Activated naive CD4-positive, alpha-beta T cell treated with anti-CD3 and anti-CD28 coated beads, Interleukin-2, amount 10 ng/mL, durations not matched to agents 7 days and 5 days (primary cell): ENCODE measurements around the gene BTN2A1.
"Not testable (repeated sequence)": the region's sequence is repeated elsewhere in the genome, so short reads cannot be mapped to it uniquely, and the experiment has no call there.

Experiments
- CTCF ChIA-PET: fragments of 350-600 bp; sonication (Branson Sonifier 250); formaldehyde crosslinking; loops from one replicate; lab custom pipeline; 2021; ENCODE audit warnings: antibody characterized with exemption; lab: Charles Lee
- DNase-seq: peaks from one replicate; pipeline ENCODE4 v3.0.0-alpha.2; 2020
- H3K27ac Mint-ChIP-seq: one replicate; pipeline ENCODE4 v1.8.0; 2021; ENCODE audit warnings: mild to moderate bottlenecking, moderate library complexity, mixed read lengths
- H3K27me3 Mint-ChIP-seq: one replicate; pipeline ENCODE4 v1.8.0; 2021; ENCODE audit warnings: mild to moderate bottlenecking, mixed read lengths
- H3K36me3 Mint-ChIP-seq: one replicate; pipeline ENCODE4 v1.8.0; 2021; ENCODE audit warnings: mixed read lengths
- H3K4me1 Mint-ChIP-seq: one replicate; pipeline ENCODE4 v1.8.0; 2021; ENCODE audit warnings: mixed read lengths
- H3K4me3 Mint-ChIP-seq: one replicate; pipeline ENCODE4 v1.8.0; 2021; ENCODE audit warnings: mild to moderate bottlenecking, moderate library complexity, mixed read lengths
- H3K9me3 Mint-ChIP-seq: one replicate; pipeline ENCODE4 v1.8.0; 2021; ENCODE audit warnings: mixed read lengths

The BTN2A1 gene

DNA sequence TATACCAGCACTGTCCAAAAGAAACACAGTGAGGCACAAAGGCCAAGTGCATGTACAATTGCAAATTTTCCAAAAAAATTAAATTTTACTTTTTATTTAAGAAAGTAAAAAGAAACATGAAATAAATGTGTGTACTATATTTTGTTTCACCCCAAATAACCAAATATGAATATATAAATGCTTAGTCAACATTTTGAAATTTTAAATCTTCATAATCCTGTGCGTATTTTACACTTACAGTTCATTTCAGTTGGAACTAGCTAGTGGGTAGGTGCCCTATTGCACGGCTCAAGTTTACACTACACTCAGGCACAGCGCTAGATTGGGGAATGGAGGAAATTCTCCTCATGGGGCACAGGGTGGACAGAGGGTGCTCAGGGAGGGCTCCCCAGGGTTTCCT lies 35.4 kb upstream of the BTN2A1 start:
- Mint-ChIP-seq H3K27ac (no peak overlapping the region), H3K4me3 (no peak overlapping the region)

DNA sequence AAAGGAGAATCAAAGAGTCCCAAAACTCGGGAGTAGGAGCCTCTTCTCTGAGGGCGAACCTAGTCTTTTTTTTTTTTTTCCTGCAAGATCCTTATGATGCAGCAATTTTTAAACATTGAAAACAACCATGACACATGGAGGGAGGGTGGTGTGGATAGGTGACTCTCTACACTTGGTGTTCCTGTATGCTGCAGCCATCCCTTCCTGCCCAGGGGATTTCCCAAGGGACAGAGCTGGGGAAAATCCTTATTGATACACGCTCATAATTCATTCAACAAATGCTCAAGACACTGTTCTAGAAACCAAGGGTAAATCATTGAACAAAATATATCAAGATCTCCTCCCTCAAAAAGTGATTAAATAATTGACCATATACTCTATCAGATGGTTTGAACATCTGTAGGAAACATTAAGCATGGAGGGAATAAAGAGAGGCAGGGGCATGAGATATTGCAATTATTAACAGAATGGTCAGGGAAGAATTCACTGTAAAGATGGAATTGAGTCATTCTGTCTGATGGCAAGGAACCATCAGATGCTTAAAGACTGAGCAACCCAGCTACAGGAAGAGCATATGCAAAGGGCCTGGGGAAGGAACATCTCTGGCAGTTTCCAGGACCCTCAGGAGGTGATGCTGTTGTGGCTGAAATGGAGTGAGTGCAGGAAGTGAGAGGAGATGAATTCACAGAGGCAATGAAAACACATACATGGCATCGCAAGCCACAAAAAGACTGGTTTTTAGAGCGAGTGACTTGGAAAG lies 30.9 kb upstream of the BTN2A1 start:
- no peak for DNase-seq
- CTCF ChIA-PET, result interaction anchor here (1.4 kb wide), 1 partner anchor 12 kb away, joined by 6 read pairs; no protein-coding TSS in a partner anchor
- Mint-ChIP-seq H3K36me3 (no peaks in the 10 kb centered on the region), H3K4me1 (peaks cover 5% of the 10 kb centered on the region), H3K27ac (no peak overlapping the region), H3K27me3 (peaks cover 6% of the 10 kb centered on the region), H3K9me3 (no peaks in the 10 kb centered on the region), H3K4me3 (no peak overlapping the region)

More for the DNA sequence above, 35.4 kb upstream of the BTN2A1 start:
- H3K27me3 Mint-ChIP-seq, result peaks cover 6% of the 10 kb centered on the region
- H3K9me3 Mint-ChIP-seq, result peaks cover 18% of the 10 kb centered on the region
- H3K4me1 Mint-ChIP-seq, result peaks cover 6% of the 10 kb centered on the region
- DNase-seq, result no peak
- H3K36me3 Mint-ChIP-seq, result peaks cover 9% of the 10 kb centered on the region
- CTCF ChIA-PET, result no interaction called here

DNA sequence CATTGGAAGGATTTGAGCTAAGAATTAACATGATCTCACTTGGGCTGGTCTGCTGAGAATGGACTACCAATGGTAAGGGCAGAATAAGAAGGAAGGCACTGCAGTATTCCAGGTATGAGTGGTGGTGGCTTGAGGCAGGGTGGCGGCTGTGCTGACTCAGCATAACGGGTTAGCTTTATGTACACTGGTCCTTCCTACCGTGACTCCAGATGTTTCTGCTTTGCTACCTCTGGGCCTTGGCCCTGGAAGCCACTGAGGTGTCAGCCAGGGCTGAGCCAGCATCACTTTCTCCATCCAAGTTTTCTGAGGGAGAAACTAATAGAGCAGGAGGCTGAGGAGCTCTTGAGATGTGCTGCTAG lies 30.3 kb upstream of the BTN2A1 start:
- Mint-ChIP-seq H3K27me3 (peaks cover 6% of the 10 kb centered on the region), H3K9me3 (no peaks in the 10 kb centered on the region), H3K4me1 (peaks cover 2% of the 10 kb centered on the region), H3K36me3 (no peaks in the 10 kb centered on the region), H3K4me3 (no peak overlapping the region), H3K27ac (no peak overlapping the region)
- CTCF ChIA-PET, result interaction anchor here (1.4 kb wide), 1 partner anchor 13 kb away, joined by 6 read pairs; no protein-coding TSS in a partner anchor
- no peak for DNase-seq

DNA sequence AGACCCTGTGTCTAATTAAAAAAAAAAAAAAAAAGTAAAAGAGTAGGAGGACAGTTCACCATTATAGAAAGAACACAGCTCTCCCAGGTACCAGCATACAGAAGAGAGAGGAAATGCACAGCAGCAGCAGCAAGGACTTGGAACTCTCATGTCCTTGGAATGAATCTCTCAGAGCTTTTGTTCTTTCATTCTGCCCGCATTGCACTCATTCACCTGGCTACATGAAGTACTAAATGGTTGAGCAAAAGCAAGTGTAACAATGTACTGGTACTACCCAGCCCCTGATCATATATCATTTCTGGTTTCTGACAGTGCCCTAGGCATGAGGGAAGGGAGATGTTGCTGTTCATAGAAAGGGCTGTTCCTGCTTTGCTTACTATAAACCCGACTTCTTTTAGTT lies 29.5 kb upstream of the BTN2A1 start:
- no peak overlapping the region for H3K27ac Mint-ChIP-seq
- no peak overlapping the region for H3K4me3 Mint-ChIP-seq
- no peak for DNase-seq
- CTCF ChIA-PET, result no interaction called here
- peaks cover 6% of the 10 kb centered on the region for H3K27me3 Mint-ChIP-seq
- no peaks in the 10 kb centered on the region for H3K9me3 Mint-ChIP-seq
- H3K4me1 Mint-ChIP-seq, result no peaks in the 10 kb centered on the region
- H3K36me3 Mint-ChIP-seq, result no peaks in the 10 kb centered on the region

DNA sequence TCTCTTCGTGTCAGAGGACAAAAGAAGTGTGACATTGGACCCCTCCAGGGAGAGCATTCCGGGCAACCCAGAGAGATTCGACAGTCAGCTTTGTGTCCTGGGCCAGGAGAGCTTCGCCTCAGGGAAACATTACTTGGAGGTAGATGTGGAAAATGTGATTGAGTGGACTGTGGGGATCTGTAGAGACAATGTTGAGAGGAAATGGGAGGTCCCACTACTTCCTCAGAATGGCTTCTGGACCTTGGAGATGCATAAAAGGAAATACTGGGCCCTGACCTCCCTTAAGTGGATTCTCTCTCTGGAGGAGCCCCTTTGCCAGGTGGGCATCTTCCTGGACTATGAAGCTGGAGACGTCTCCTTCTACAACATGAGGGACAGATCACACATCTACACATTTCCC lies 27.0 kb upstream of the BTN2A1 start:
- no peak for DNase-seq
- Mint-ChIP-seq H3K36me3 (peaks cover 6% of the 10 kb centered on the region), H3K4me1 (no peaks in the 10 kb centered on the region), H3K27ac (no peak overlapping the region), H3K4me3 (no peak overlapping the region), H3K27me3 (peaks cover 6% of the 10 kb centered on the region), H3K9me3 (peaks cover 13% of the 10 kb centered on the region)
- CTCF ChIA-PET, result no interaction called here

DNA sequence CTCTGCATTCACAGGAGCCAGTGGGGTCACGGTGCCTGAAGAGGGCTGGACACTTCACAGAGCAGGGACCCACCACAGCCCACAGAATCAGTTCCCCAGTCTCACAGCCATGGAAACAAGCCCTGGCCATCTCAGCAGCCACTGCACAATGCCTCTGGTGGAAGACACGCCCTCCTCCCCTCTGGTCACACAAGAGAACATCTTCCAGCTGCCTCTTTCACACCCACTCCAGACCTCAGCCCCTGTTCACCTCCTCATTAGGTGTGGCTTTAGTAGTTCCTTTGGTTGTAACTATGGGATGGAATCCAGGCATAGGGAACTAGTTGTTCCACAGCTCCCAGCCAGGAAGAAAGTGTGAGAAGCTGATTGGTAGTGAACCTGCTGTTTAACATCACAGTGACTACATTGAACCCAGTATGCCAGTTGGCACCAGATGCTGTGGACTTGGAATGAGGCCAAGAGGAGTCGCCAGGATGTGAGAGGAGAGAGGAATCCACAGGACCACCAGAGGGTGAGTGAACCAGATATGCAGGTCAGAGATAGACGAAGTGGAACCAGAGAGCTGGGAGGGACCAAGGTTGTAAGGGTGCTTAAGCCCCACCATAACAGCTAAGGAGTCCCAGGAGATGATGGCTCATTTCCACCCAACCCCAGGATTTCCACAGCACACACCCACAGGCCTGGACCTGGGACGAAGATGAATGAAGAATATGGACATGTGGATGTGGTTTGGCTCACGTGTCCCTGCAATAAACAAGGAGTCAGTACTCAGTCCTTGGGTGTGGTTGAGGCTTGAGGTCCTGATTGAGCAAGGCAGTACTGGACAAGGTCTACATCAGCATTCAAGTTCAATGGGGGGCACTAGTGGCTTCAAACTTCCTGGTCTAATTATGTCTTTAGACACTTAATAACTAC lies 26.2 kb upstream of the BTN2A1 start:
- no peak for DNase-seq
- CTCF ChIA-PET, result no interaction called here
- H3K27me3 Mint-ChIP-seq, result no peaks in the 10 kb centered on the region
- H3K36me3 Mint-ChIP-seq, result peaks cover 6% of the 10 kb centered on the region
- no peaks in the 10 kb centered on the region for H3K4me1 Mint-ChIP-seq
- H3K9me3 Mint-ChIP-seq, result peaks cover 13% of the 10 kb centered on the region
- H3K4me3 Mint-ChIP-seq, result no peak overlapping the region
- H3K27ac Mint-ChIP-seq, result no peak overlapping the region

DNA sequence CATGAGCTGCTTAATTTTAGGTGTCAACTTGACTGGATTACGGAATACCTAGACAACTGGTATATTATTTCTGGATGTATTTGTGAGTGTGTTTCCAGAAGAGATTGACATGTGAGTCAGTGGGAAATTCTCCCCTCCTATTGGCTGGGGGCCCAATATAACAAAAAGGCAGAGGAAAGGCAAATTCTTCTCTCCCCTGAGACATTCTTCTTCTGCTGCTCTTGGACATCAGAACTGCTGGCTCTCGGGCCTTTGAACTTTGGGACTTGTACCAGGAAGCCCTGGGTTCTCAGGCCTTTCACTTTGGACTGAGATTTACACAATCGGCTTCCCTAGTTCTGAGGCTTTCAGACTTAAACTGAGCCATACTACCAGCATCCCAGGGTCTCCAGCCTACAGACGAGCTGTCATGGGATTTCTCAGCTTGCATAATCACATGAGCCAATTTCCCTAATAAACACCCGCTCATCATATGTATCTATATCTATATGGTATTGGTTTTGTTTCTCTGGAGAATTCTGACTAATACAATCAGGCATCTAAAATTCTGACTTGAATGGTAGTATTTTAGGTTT lies 25.0 kb upstream of the BTN2A1 start:
- H3K36me3 Mint-ChIP-seq, result peaks cover 6% of the 10 kb centered on the region
- no peaks in the 10 kb centered on the region for H3K27me3 Mint-ChIP-seq
- no peak overlapping the region for H3K4me3 Mint-ChIP-seq
- peaks cover 13% of the 10 kb centered on the region for H3K9me3 Mint-ChIP-seq
- H3K4me1 Mint-ChIP-seq, result no peaks in the 10 kb centered on the region
- CTCF ChIA-PET, result no interaction called here
- DNase-seq, result no peak
- H3K27ac Mint-ChIP-seq, result no peak overlapping the region

DNA sequence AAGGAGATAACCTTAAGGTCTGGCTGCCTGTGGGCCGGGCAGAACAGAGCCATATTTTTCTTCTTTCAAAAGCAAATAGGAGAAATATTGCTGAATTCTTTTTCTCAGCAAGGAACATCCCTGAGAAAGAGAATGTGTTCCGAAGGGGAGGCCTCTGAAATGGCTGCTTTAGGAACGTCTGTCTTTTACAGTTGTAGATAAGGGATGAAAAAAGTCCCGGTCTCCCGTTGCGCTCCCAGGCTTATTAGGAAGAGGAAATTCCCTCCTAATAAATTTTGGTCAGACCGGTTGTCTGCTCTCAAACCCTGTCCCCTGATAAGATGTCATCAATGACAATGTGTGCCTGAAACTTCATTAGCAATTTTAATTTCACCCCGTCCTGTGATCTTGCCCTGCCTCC lies 24.1 kb upstream of the BTN2A1 start:
- H3K36me3 Mint-ChIP-seq, H3K4me3 Mint-ChIP-seq, DNase-seq, H3K27ac Mint-ChIP-seq, H3K4me1 Mint-ChIP-seq, H3K27me3 Mint-ChIP-seq, CTCF ChIA-PET: not testable (repeated sequence)
- H3K9me3 Mint-ChIP-seq, result peaks cover 13% of the 10 kb centered on the region

DNA sequence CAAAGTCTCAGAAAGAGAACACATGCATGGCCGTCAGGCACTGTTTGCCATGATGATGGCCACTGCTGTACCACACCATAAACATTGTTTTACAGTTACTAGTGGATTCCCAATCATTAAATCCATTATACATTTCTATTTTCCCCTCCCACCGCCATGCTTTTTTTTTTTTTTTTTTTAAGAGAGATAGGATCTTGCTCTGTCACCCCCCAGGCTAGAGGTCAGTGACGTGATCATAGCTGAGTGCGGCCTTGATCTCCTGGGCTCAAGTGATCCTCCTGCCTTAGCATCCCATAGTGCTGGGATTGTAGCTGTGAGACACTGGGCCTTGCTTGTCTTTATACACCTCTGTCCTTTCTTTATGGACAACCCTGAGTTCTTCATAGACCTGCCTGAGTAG lies 21.7 kb upstream of the BTN2A1 start:
- DNase-seq, result no peak
- H3K4me3 Mint-ChIP-seq, result no peak overlapping the region
- peaks cover 14% of the 10 kb centered on the region for H3K4me1 Mint-ChIP-seq
- H3K27me3 Mint-ChIP-seq, result no peaks in the 10 kb centered on the region
- peaks cover 13% of the 10 kb centered on the region for H3K9me3 Mint-ChIP-seq
- H3K36me3 Mint-ChIP-seq, result peaks cover 10% of the 10 kb centered on the region
- H3K27ac Mint-ChIP-seq, result no peak overlapping the region
- CTCF ChIA-PET, result interaction anchor here (0.8 kb wide), 1 partner anchor 16 kb away, joined by 3 read pairs; no protein-coding TSS in a partner anchor

DNA sequence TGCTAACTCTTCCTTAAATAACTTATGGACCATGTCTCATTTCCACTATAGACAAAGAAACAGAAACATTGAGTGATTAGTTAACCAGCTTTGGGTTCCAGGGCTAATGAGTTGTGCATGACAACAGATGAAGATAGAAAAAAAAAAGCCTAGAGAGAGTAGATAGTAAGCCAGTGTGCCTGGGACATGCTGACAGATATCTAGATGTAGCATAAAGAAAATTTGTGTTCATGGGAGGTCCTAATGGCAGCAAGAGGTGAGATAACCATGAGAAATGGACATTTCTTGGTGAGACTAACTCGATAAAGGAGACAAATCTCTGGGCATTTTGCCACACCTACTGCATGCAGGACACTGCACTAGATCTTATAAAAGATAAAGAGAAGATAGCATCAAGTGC lies 20.2 kb upstream of the BTN2A1 start:
- no peak overlapping the region for H3K27ac Mint-ChIP-seq
- peaks cover 23% of the 10 kb centered on the region for H3K4me1 Mint-ChIP-seq
- no peak for DNase-seq
- peaks cover 14% of the 10 kb centered on the region for H3K36me3 Mint-ChIP-seq
- H3K9me3 Mint-ChIP-seq, result peaks cover 13% of the 10 kb centered on the region
- CTCF ChIA-PET, result no interaction called here
- H3K4me3 Mint-ChIP-seq, result no peak overlapping the region
- no peaks in the 10 kb centered on the region for H3K27me3 Mint-ChIP-seq

DNA sequence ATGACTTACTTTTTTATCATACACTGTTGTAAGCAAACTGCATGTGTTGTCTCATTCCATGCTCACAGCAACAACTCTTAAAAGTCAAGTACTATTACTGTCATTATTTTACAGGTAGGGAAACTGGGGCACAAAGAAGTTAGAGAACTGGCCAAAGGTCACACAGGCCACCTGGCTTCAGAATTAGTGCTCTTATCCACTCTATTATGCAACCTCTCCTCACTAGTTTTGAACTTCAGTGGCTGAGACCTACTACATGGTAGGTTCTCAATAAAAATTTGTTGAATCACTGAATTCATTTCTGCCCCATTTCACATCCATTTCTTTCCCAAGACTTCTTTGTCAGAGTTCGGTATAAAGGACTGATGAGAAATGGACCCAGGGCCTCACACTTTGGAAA lies 19.8 kb upstream of the BTN2A1 start:
- H3K4me1 Mint-ChIP-seq, result peaks cover 28% of the 10 kb centered on the region
- H3K9me3 Mint-ChIP-seq, result peaks cover 13% of the 10 kb centered on the region
- H3K36me3 Mint-ChIP-seq, result peaks cover 17% of the 10 kb centered on the region
- H3K27ac Mint-ChIP-seq, result no peak overlapping the region
- no peaks in the 10 kb centered on the region for H3K27me3 Mint-ChIP-seq
- H3K4me3 Mint-ChIP-seq, result no peak overlapping the region
- CTCF ChIA-PET, result no interaction called here
- no peak for DNase-seq

DNA sequence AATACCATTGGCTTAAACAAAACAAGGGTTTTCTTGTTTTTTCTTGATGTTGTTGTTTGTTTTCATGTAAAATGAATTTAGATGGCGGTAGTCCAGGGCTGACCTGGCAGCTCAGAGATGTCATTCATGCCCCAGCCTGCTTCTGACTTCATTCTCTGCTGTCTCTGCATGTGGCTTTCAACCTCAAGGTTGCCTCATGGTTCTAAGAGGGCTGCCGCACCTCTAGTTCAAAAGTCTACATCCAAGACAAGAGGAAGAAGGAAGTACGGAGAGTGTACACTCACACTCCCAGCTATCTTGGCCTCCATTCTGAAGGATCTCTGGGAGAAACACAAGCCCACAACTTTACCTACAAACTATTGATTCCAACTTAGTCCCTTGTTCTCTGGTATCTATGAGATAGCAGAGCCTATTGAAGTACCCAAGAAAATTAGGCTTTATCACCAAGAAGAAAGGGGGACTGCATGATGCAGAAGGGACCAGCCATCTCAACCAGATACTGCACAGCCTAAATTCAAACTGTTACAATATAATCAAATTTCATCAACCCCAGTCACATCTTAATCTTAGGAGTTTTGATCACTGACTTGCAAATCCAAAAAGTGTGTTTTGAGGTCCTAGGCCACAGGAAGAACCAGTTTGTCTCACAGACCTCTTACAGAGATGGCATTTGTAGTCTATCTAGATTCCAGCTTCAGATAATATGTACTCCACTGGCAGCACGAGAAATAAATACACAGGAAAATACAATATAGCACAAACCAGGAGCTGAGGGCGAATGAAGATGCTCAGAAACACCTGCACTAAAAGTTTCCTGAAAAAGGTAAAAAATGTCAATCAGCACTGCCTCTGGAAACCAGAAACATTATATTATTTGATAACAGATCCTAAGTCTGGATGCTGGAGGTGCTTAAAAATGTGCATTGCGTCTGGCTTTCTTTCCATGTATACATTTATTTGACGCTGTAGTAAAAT lies 18.3 kb upstream of the BTN2A1 start:
- Mint-ChIP-seq H3K4me1 (peaks cover 39% of the 10 kb centered on the region), H3K9me3 (peaks cover 3% of the 10 kb centered on the region), H3K27ac (peak overlapping the region; percentile 97), H3K36me3 (peaks cover 21% of the 10 kb centered on the region), H3K4me3 (peak overlapping the region; percentile 92), H3K27me3 (no peaks in the 10 kb centered on the region)
- CTCF ChIA-PET, result interaction anchor here (0.7 to 1.1 kb wide), 2 partner anchors 14 to 103 kb away, joined by 3 read pairs; no protein-coding TSS in a partner anchor
- no peak for DNase-seq

DNA sequence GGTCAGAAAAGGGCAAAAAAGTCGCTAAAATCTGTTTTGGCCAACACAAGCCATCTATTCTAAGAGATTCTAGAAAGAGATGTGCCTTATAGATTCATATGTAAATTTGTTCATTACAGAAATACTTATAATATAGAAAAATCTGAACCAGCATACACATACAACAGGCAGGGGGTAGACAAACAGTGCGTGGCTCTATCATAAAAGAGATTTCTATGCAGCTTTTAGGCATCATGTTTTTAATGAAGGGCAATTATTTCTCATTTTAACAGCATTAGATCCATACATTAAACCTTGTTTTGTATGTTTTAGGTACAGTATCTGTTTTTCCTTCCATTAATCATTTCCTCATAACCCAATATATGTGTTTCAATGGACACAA lies 16.8 kb upstream of the BTN2A1 start:
- Mint-ChIP-seq H3K36me3 (peaks cover 37% of the 10 kb centered on the region), H3K27ac (peak overlapping the region; percentile 97), H3K27me3 (no peaks in the 10 kb centered on the region), H3K9me3 (no peaks in the 10 kb centered on the region), H3K4me3 (peak overlapping the region; percentile 92), H3K4me1 (peaks cover 55% of the 10 kb centered on the region)
- DNase-seq, result no peak
- CTCF ChIA-PET, result no interaction called here
